Measurements from ENCODE around the gene PLEKHH3.

DNA sequence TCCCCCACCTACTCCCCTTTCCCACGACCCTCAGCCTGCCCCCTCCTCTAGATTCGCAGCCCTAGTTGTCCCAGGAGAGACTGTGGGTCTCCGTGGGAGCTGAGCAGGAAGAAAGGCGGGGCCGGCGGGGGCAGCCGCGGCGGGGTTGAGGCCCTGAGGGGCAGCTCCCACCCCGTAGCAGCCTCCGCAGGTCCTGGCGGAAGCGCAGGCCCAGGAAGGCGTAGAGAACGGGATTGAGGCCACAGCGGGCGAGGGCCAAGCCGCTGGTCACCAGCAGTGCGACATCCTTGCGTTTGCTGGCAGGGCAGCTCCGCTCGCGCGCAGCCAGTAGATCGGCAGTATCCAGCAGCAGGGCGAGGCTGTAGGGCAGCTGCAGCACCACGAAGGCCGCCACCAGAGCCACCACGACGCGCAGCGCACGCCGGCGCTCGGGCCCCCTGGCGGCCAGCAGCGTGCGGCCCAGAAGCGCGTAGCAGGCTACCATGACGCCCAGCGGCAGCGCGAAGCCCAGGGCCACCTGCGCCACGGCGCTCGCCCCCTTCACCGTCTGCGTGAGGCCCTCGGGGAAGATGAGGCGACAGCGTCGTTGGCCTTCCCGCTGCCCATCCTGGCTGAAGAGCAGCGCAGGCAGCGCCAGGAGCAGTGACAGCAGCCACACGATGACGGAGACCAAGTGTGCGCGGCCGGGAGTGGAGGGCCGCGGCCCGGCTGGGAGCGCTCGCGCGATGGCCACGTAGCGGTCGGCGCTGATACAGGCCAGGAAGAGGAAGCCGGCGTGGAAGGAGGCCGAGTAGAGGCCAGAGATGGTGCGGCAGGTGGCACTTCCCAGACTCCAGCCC lies 2.9 kb upstream of the PLEKHH3 start:
- TF ChIP-seq, protein P1, sequence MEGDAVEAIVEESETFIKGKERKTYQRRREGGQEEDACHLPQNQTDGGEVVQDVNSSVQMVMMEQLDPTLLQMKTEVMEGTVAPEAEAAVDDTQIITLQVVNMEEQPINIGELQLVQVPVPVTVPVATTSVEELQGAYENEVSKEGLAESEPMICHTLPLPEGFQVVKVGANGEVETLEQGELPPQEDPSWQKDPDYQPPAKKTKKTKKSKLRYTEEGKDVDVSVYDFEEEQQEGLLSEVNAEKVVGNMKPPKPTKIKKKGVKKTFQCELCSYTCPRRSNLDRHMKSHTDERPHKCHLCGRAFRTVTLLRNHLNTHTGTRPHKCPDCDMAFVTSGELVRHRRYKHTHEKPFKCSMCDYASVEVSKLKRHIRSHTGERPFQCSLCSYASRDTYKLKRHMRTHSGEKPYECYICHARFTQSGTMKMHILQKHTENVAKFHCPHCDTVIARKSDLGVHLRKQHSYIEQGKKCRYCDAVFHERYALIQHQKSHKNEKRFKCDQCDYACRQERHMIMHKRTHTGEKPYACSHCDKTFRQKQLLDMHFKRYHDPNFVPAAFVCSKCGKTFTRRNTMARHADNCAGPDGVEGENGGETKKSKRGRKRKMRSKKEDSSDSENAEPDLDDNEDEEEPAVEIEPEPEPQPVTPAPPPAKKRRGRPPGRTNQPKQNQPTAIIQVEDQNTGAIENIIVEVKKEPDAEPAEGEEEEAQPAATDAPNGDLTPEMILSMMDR (conservative IDR thresholded peaks at IDR 0.05; ENCODE audit: low read depth, low read length): peak; percentile 57
- TF ChIP-seq EZH2 (IDR thresholded peaks at IDR 0.05; ENCODE audit: borderline replicate concordance, low read depth, low read length, poor library complexity, severe bottlenecking): no peak

Data from A673 (cell line).